ENCODE data around the gene AHCYL2.
"Not testable (repeated sequence)": the region's sequence is repeated elsewhere in the genome, so short reads cannot be mapped to it uniquely, and the experiment has no call there.

Gene AHCYL2

DNA sequence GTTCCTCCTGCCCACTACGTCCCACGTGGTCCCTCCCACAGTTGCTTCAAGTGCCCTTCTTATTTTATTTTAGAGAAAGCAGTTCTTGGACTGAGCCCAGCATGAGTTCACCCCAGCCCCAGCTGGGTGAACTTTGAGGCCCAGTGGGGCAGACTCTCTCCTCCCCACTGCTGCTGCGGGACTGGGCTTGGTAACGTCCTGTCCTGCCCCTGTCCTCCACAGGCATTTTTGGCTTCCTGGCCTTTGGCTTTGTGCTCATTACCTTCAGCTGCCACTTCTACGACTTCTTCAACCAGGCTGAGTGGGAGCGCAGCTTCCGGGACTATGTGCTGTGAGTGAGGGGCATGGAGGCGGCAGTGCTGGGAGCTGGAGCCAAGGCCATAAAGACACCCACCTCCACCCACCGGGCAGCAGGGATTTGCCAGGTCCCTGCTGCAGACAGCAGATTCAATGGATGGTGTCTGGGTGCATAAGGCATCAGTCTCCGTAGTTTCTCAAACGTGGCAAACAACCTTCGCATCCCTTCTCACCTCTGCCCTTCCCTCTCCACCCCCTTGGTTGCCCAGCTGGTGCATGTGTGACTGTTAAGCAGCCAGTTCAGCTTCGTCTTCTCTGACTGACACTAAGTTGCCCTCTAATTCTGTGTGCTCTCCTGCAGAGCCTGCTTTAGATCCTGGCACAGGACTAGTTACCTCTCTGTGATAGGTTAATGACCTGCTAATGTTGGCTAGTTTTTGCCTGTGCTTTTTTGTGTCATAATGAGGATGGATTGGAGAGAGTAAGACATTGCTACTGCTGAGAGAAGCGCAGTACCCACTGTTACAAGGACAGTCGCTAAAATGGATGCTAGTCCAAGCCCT is 15.5 kb upstream of the AHCYL2 start:
- no peak for DNase-seq

DNA sequence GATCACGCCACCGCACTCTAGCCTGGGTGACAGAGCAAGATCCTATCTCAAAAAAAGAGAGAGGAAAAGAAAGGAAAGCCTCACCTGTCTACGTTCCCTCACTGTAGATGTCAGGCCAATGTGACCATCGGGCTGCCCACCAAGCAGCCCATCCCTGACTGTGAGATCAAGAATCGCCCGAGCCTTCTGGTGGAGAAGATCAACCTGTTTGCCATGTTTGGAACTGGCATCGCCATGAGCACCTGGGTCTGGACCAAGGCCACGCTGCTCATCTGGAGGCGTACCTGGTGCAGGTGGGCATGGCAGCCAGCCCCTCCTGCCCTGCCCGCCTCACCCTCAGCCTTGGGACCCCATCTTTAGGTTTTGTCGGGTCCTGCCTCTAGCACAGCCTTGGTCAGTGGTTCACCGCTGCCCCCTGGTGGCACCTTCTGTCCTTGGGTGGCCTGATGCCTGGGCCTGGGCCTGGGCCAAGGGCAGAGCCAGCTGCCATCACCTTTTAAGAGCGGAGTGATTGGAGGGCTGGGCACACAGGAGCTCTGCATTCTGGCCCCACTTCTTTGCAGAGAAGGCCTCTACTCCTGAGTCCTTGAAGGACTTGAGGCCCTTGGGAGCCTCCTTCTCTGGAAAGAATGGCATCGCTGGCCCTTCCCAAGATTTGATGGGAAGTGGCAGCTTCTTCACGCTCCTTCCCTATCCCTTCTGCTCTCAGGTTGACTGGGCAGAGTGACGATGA is 14.4 kb upstream of the AHCYL2 start:
- peak; percentile 52 for DNase-seq

DNA sequence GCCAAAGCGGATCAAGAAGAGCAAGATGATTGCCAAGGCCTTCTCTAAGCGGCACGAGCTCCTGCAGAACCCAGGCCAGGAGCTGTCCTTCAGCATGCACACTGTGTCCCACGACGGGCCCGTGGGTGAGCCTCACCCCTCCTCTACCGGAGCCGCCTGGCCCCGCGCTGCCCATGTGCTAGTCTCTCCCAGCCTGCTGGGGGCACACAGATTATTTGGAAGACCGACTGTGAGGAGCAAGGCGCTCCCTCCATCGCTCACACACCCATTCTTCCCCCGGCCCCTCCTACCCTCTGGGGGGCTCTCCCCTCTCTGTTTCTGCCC is 13.9 kb upstream of the AHCYL2 start:
- DNase-seq, result no peak

DNA sequence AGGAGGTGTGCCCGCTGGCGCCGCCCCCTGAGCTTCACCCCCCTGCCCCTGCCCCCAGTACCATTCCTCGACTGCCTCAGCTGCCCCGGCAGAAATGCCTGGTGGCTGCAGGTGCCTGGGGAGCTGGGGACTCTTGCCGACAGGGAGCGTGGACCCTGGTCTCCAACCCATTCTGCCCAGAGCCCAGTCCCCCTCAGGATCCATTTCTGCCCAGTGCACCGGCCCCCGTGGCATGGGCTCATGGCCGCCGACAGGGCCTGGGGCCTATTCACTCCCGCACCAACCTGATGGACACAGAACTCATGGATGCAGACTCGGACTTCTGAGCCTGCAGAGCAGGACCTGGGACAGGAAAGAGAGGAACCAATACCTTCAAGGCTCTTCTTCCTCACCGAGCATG is 12.7 kb upstream of the AHCYL2 start:
- no peak for DNase-seq

DNA sequence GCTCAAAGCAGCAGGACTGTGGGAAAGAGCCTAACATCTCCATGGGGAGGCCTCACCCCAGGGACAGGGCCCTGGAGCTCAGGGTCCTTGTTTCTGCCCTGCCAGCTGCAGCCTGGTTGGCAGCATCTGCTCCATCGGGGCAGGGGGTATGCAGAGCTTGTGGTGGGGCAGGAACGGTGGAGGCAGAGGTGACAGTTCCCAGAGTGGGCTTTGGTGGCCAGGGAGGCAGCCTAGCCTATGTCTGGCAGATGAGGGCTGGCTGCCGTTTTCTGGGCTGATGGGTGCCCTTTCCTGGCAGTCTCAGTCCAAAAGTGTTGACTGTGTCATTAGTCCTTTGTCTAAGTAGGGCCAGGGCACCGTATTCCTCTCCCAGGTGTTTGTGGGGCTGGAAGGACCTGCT is 12.2 kb upstream of the AHCYL2 start:
- no peak for DNase-seq

DNA sequence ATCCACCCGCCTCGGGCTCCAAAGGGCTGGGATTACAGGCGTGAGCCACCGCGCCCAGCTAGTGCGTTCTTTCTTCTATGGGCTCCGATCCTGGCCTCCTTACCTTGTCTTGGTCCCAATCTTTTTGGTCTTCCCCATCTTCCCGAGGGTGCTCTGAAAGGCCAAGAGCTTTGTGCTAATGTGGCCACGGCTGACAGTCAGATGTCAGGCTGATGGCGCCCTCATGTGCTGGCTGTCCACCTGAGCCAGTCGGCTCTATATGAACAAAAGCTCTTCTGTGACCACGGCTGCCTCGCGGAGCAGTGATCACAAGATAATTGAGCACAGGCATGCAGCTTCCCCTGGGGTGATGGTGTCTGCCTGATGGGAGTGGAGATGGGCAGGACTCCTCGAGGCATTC is 11.0 kb upstream of the AHCYL2 start:
- DNase-seq, result no peak

DNA sequence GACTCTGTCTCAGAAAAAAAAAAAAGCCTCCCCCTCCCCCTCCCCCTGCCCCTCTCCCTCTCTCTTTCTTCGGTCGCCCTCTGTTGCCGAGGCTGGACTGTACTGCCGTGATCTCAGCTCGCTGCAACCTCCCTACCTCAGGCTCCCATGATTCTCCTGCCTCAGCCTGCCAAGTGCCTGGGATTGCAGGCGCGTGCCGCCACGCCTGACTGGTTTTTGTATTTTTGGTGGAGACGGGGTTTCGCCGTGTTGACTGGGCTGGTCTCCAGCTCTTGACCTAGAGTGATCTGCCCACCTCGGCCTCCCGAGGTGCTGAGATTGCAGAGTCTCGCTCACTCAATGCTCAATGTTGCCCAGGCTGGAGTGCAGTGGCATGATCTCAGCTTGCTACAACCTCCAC is 9.1 kb upstream of the AHCYL2 start:
- DNase-seq, result not testable (repeated sequence)

DNA sequence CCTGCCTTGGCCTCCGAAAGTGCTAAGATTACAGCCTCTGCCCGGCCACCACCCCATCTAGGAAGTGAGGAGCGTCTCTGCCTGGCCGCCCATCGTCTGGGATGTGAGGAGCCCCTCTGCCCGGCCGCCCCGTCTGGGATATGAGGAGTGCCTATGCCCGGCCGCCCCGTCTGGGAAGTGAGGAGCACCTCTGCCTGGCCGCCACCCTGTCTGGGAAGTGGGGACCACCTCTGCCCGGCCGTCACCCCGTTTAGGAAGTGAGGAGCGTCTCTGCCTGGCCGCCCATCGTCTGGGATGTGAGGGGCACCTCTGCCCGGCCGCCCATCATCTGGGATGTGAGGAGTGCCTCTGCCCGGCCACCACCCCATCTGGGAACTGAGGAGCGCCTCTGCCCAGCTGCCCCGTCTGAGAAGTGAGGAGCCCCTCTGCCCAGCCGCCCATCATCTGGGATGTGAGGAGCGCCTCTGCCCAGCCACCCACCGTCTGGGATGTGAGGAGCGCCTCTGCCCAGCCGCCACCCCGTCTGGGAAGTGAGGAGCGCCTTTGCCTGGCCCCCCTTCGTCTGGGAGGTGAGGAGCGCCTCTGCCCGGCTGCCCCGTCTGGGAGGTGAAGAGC is 8.6 kb upstream of the AHCYL2 start:
- DNase-seq, result not testable (repeated sequence)

DNA sequence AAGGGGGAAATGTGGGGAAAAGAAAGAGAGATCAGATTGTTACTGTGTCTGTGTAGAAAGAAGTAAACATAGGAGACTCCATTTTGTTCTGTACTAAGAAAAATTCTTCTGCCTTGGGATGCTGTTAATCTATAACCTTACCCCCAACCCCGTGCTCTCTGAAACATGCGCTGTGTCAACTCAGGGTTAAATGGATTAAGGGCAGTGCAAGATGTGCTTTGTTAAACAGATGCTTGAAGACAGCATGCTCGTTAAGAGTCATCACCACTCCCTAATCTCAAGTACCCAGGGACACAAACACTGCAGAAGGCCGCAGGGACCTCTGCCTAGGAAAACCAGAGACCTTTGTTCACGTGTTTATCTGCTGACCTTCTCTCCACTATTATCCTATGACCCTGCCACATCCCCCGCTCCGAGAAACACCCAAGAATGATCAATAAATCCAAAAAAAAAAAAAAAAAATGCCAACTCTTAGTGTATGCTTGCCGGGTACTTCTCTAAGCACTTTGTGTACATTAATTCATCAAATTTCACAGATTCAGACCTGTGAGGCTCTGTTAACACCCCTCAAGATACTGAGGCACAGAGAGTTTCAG is 7.9 kb upstream of the AHCYL2 start:
- DNase-seq, result not testable (repeated sequence)

DNA sequence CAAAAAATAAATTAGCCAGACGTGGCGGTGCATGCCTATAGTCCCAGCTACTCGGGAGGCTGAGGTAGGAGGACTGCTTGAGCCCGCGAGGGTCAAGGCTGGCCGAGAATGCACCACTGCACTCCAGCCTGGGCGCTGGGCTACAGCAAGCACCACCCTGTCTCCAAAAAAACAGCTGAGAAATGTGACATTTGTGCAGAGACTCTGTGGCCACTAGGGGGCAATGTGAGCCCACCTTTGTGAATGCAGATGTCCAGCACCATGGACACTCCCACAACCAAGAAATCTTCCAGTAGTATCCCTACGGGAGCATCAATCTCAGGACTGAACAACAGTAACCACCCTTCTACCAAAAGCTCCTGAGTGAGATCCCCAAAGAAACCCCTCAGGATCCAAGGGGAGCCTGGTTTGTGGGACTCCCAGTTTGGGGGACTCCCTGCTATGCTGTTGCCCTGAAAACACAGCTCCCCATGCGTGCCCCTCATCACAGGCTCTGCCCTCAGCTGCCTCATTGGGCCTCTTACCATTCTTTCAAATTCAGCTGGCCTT is 6.2 kb upstream of the AHCYL2 start:
- DNase-seq, result peak; percentile 72

DNA sequence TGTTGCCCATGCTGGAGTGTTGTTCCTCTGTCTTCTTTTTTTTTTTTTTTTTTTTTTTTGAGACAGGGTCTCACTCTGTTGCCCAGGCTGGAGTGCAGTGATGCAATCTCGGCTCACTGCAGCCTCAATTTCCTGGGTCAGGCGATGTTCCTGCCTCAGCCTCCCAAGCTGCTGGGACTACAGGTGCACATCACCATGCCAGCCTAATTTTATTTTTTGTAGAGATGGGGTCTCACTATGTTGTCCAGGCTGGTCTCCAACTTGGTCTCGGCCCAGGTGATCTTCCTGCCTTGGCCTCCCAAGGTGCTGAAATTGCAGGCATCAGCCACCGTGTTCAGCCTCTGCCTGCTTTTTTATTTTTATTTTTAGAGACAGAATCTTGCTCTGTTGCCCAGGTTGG is 5.7 kb upstream of the AHCYL2 start:
- DNase-seq, result not testable (repeated sequence)

DNA sequence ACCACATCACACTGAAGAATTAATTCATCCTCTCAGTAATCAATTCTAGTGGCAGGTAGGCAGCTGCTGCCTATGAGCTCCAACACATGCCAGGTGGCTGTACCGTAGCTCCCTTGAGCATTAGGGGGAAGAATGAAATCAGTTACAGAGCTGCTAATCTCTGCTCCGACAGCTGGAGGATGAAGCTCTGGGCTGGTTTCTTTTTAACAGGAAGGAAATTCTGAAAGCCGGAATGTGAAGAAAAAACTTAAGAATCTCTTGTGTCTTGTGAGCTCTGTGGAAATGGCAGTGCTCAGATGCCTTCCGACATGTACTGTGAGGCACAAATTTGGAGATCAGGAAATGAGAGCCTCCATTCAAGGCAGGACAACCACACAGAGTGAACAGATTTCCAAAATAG is 2.8 kb upstream of the AHCYL2 start:
- no peak for DNase-seq

DNA sequence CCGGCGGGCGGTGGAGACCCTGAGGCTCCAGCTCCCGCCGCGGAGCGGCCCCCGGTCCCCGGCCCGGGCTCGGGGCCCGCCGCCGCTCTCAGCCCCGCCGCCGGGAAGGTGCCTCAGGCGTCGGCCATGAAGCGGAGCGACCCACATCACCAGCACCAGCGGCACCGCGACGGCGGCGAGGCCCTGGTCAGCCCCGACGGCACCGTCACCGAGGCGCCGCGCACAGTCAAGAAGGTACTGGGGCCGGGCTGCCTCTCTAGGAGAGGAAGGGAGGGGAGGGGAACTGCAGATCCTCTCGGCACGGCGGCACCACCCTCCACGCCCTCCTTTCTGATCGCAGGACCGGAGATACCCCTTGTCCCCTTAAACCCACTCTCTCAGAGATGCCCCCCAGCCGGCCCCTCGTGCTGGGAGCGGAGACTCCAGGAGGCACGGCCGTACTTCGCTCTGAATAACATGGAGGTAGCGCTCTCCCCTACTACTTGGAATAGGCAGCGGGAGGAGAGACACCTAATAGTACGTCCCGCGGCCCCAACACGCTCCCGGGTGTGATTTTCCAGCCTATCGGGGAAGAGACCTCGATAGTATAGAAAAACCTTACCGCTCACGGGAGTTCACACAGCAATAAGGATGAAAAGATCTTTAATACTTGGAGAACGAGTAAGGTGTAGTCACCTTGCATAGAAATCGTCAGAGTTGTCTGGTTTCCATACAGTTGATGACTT is 538 bp downstream of the AHCYL2 start:
- peak; percentile 39 for DNase-seq

DNA sequence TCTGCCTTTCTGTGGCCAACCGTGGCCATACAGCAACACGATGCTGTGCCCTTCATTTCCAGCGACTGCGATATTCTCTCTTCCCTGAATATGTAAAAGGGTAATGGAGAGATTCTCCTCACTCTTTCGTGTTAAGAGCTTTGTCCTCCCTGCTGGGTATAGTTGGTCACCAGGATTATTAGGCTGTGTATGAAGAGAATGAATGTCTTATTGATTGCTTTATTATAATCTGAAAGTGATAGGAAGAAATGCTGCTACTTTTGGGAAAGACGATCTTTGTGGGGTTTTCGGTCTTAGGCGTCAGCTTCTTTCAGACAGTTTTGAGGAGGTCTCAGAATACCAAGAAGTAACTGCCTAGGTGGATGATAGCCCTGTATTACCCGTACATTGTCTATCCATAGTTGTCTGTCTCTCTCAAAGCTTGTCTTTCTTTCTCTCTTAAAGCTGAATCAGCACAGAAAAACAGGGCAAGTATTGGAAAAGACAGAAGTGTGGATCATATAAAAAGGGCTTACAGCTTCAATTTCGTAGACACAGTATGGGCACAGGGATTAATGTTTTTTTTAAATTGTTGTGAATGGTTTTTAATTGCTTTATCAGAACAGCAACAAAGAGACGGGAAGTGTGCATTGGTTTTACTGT is 1.2 kb downstream of the AHCYL2 start:
- no peak for DNase-seq

DNA sequence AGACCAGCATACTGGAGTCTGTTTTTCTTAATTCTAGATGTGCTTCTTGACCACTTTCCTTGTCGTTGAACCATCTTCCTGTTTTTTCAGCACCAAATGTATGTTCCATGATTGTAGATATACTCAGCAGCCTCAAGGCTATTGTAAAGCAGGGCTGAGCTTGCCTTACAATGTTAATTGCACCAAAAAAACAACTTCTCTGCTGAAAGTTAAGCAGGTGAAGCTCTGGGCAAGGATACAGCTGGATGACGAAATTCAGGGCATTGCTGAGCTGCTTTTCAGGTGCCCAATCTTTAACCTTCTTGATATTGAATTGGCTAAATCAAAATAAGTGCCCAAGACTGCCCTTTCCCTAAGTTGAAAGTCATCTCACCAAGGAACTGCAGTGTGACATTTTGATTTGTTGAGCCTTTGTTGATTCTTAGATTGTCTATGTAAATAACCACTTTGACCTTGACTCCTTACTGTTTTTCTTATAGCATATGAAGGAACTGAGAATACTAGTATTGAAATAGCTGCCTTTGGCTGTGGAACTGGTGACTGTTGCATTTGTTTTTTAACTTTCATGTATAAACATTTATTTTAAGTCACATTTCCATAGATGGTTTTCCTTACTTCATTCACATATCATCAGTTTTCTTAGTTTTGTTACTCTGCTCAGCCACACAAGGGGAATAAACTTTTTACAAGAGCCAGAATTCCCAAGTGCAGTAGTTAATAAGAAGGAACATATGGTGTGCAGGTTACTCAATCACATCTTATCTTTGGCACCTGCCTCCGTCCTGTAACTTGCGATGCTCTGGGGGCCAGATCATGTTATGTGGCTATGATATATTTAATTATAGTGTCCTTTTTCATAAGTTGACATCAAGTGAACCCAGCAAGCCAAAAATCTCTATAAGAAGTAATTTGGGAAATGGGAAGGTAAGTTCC is 3.1 kb downstream of the AHCYL2 start:
- no peak for DNase-seq

DNA sequence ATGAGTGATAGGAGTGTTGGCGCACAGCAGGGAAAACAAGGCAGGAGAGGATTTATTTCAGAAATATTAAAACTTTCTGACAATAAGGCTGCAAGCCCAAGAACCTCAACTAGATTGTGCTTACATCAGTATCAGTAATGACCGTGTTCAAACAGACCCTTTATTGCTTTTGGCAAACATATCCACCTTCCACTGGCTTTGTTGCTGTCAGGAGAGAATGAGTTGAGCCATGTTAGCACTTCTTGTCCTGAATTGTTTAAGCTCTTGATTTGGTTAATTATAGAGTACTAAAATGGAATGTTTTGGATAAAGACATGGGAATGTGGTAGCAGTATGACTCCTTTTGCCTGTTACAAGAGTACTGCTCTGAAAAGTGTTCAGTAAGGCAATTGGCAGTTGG is 3.8 kb downstream of the AHCYL2 start:
- DNase-seq, result no peak

DNA sequence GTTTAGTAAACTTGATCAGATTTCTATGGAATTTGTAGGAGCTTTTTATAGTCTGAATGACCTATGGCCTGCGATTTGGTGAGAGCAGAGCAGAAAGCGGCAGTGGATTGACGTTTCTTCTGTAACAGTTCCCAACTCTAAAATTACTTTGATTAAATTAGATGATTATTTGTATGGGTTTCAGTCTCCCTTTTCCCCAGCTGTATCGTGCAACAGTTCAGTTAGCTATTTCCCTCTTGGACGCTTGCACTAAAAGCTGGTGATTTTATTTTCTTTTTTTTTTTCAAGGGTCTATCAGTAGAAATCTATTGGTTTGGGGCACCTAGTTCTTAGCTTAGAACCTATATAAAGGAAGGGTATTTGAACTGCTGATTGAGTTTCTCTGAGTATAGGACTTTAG is 6.8 kb downstream of the AHCYL2 start:
- no peak for DNase-seq

DNA sequence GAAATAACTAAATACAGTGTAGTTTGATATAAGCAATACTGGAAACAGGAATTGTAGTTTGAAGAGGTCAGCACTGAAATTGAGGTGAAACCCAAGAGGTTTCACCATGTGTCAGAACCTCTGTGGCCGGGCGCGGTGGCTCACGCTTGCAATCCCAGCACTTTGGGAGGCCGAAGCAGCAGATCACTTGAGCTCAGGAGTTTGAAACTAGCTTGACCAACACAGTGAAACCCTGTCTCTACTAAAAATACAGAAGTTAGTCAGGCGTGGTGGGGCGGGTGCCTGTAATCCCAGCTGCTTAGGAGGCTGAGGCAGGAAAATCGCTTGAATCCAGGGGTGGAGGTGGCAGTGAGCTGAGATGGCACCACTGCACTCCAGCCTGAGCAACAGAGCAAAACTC is 13.7 kb downstream of the AHCYL2 start:
- no peak for DNase-seq

DNA sequence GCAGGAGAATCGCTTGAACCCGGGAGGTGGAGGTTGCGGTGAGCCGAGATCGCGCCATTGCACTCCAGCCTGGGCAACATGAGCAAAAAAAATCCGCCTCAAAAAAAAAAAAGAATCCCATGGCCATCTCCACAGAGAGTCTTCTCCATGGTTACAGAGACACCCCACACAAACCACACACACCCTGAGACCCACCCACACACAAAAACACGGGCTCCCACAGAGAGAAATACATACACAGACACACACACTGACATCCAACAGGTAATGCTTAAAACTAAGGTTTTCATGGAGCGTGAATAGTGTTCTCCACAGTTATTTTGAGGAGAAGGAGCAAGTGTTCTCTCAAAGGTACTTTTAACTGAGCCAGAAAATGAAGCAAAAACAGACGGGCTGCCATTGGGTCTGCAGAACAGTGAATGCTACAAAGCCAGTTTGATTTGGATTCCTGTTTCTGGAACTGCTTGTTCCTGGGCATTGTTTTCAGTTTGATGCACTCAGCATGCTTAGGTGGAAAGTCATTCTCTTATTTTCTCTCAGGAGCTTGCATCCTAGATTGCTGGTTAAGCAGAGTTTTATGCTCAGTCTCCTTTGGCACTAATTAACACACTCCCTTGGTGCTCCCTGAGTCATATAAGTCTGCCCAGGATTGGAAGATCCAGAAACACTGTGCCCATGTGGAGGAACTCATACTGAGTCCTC is 15.4 kb downstream of the AHCYL2 start:
- no peak for DNase-seq

DNA sequence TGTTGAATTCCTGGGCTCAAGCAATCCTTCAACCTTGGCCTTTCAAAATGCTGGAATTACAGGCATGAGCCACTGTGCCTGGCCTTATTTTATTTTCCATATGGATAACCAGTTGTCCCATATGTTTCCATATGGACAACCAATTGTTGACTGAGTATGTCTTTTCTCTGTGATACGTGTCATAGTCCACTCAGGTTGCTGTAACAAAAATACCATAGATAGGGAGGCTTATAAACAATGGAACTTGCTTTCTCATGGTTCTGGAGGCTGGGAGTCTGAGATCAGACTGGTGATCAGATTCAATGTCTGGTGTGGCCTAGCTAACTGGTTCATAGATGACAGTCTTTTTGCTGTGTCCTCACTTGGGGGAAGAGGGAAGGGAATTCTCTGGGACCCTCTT is 19.4 kb downstream of the AHCYL2 start:
- DNase-seq, result no peak

Measured in activated T-cell treated with anti-CD3 and anti-CD28 coated beads for 4 hours (primary cell).